SK-N-SH treated with all-trans-retinoic acid at 6 μM for 48 hours (cell line): ENCODE measurements around the gene DCLK1.
A peak's percentile ranks its signal among the peaks of the same experiment; 100 is the strongest.

ENCODE experiments used
- ATAC-seq: fragments of 200-7000 bp; cut with Tn5 transposase; 3 replicates; pipeline ENCODE4 v1.9.1; 2020; ENCODE audit warnings: mild to moderate bottlenecking, moderate library complexity
- ARNTL ChIP-seq: fragments of 450-650 bp; formaldehyde crosslinking; IDR thresholded peaks from 2 replicates; pipeline ENCODE4 v1.5.0; 2020; ENCODE audit warnings: low read depth, mild to moderate bottlenecking, moderate library complexity, borderline replicate concordance
- BACH2 ChIP-seq: fragments of 250-450 bp; sonication (Bioruptor Pico); IDR thresholded peaks from 2 replicates; pipeline ENCODE4 v1.9.0; 2021; ENCODE audit warnings: mild to moderate bottlenecking, borderline replicate concordance
- CSDC2 ChIP-seq: fragments of 250-450 bp; sonication (Bioruptor Pico); IDR thresholded peaks from 2 replicates; pipeline ENCODE4 v1.5.0; 2020; ENCODE audit warnings: mild to moderate bottlenecking, moderate library complexity
- ESRRG ChIP-seq: fragments of 250-450 bp; sonication (Bioruptor Pico); IDR thresholded peaks from 2 replicates; pipeline ENCODE4 v1.6.1; 2021; ENCODE audit warnings: mild to moderate bottlenecking
- GLIS3 ChIP-seq: fragments of 250-450 bp; sonication (Bioruptor Pico); IDR thresholded peaks from 2 replicates; pipeline ENCODE4 v1.5.0; 2020; ENCODE audit warnings: mild to moderate bottlenecking, moderate library complexity
- OSR1 ChIP-seq: fragments of 250-450 bp; sonication (Bioruptor Pico); IDR thresholded peaks from 2 replicates; pipeline ENCODE4 v1.8.0; 2022; ENCODE audit warnings: moderate library complexity, mild to moderate bottlenecking, inconsistent platforms
- PPARA ChIP-seq: fragments of 250-450 bp; sonication (Bioruptor Pico); IDR thresholded peaks from 2 replicates; pipeline ENCODE4 v1.5.0; 2020; ENCODE audit warnings: mild to moderate bottlenecking, borderline replicate concordance
- RARB ChIP-seq: fragments of 250-450 bp; sonication (Bioruptor Pico); IDR thresholded peaks from 2 replicates; pipeline ENCODE4 v1.8.0; 2021; ENCODE audit warnings: mild to moderate bottlenecking, moderate library complexity
- SNAI2 ChIP-seq: fragments of 250-450 bp; sonication (Bioruptor Pico); IDR thresholded peaks from 2 replicates; pipeline ENCODE4 v1.5.0; 2020; ENCODE audit warnings: mild to moderate bottlenecking, moderate library complexity
- TCF4 ChIP-seq: fragments of 250-450 bp; sonication (Bioruptor Pico); IDR thresholded peaks from 2 replicates; pipeline ENCODE4 v1.8.0; 2021; ENCODE audit warnings: mild to moderate bottlenecking, moderate library complexity, borderline replicate concordance
- TOX ChIP-seq: fragments of 250-450 bp; sonication (Bioruptor Pico); IDR thresholded peaks from 2 replicates; pipeline ENCODE4 v1.8.0; 2021; ENCODE audit warnings: mild to moderate bottlenecking, moderate library complexity, borderline replicate concordance
- ZC3H10 ChIP-seq: fragments of 250-450 bp; sonication (Bioruptor Pico); IDR thresholded peaks from 2 replicates; pipeline ENCODE4 v1.5.1; 2021; ENCODE audit warnings: mild to moderate bottlenecking, moderate library complexity
- ZFP3 ChIP-seq: fragments of 250-450 bp; sonication (Bioruptor Pico); IDR thresholded peaks from 2 replicates; pipeline ENCODE4 v1.5.0; 2020; ENCODE audit warnings: mild to moderate bottlenecking, moderate library complexity
- ZFP30 ChIP-seq: fragments of 450-650 bp; formaldehyde crosslinking; IDR thresholded peaks from 2 replicates; pipeline ENCODE4 v1.5.0; 2022; ENCODE audit warnings: mild to moderate bottlenecking, moderate library complexity
- ZNF565 ChIP-seq: fragments of 450-650 bp; formaldehyde crosslinking; conservative IDR thresholded peaks from 2 replicates; pipeline ENCODE4 v1.5.0; 2020; ENCODE audit warnings: low read depth, mild to moderate bottlenecking, moderate library complexity
- ZNF8 ChIP-seq: fragments of 450-650 bp; formaldehyde crosslinking; IDR thresholded peaks from 2 replicates; pipeline ENCODE4 v1.5.0; 2020; ENCODE audit warnings: mild to moderate bottlenecking, moderate library complexity
- TF ChIP-seq, protein P1 (sequence below): fragments of 250-450 bp; sonication (Bioruptor Pico); IDR thresholded peaks from 2 replicates; pipeline ENCODE4 v1.5.1; 2020; ENCODE audit warnings: low read depth, mild to moderate bottlenecking, moderate library complexity
- TF ChIP-seq, protein P2 (sequence below): fragments of 250-450 bp; sonication (Bioruptor Pico); IDR thresholded peaks from 2 replicates; pipeline ENCODE4 v1.8.0; 2021; ENCODE audit warnings: low read depth, mild to moderate bottlenecking, moderate library complexity, borderline replicate concordance
- TF ChIP-seq, protein P3 (sequence below): fragments of 250-450 bp; sonication (Bioruptor Pico); IDR thresholded peaks from 2 replicates; pipeline ENCODE4 v1.8.0; 2020; ENCODE audit warnings: mild to moderate bottlenecking, moderate library complexity, borderline replicate concordance

Gene DCLK1

DNA sequence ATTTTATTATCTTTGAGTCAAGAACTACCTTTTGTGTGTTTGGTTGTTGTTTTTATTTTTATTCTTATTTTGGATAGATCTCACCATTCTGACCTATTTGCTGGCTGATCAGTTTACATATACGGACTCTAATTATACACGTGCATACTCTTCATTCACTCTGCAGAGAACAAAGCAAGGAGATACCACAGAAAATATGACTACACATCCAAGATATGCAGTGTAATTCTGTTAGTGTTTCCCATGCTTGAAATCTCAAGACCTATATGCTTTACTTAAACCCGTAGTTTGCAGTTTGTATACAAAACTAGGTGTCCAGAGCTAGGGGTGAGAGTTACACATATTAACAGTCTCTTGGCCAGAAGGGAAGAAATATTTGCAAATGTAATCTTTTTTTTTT is 205.5 kb downstream of the DCLK1 start (continued):
- TF ChIP-seq, protein P1, sequence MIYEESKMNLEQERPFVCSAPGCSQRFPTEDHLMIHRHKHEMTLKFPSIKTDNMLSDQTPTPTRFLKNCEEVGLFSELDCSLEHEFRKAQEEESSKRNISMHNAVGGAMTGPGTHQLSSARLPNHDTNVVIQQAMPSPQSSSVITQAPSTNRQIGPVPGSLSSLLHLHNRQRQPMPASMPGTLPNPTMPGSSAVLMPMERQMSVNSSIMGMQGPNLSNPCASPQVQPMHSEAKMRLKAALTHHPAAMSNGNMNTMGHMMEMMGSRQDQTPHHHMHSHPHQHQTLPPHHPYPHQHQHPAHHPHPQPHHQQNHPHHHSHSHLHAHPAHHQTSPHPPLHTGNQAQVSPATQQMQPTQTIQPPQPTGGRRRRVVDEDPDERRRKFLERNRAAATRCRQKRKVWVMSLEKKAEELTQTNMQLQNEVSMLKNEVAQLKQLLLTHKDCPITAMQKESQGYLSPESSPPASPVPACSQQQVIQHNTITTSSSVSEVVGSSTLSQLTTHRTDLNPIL: no peak

DNA sequence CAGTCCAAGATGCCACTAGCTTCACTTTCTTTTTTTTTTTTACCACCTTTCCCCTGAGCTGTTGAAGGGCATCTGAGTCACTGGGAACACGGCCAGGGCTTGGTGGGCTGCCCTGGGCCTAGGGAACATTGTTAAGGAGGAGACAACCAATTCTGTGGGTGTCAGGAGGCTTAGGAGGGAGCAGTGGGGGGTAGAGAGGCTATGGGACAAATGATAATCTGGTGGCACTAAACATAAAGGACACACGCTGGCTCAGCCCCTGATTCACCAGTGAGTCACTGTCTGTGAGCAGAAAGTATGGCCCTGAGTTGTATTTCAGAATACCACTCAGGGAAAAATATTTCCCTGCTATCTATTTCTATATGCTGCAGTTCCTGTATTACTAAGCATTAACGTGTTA is 207.8 kb downstream of the DCLK1 start:
- TF ChIP-seq RARB (CRISPR knock-in tag) (no peak), ZNF8 (CRISPR knock-in tag) (no peak), GLIS3 (no peak), OSR1 (CRISPR knock-in tag) (no peak), BACH2 (CRISPR knock-in tag) (no peak), SNAI2 (CRISPR knock-in tag) (no peak), ARNTL (no peak), ZNF565 (no peak), TOX (CRISPR knock-in tag) (no peak), ESRRG (CRISPR knock-in tag) (no peak)
- TF ChIP-seq, protein P2, sequence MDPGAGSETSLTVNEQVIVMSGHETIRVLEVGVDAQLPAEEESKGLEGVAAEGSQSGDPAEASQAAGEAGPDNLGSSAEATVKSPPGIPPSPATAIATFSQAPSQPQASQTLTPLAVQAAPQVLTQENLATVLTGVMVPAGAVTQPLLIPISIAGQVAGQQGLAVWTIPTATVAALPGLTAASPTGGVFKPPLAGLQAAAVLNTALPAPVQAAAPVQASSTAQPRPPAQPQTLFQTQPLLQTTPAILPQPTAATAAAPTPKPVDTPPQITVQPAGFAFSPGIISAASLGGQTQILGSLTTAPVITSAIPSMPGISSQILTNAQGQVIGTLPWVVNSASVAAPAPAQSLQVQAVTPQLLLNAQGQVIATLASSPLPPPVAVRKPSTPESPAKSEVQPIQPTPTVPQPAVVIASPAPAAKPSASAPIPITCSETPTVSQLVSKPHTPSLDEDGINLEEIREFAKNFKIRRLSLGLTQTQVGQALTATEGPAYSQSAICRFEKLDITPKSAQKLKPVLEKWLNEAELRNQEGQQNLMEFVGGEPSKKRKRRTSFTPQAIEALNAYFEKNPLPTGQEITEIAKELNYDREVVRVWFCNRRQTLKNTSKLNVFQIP (CRISPR knock-in tag): no peak
- TF ChIP-seq, protein P1: no peak
- peak; percentile 77 for ATAC-seq

DNA sequence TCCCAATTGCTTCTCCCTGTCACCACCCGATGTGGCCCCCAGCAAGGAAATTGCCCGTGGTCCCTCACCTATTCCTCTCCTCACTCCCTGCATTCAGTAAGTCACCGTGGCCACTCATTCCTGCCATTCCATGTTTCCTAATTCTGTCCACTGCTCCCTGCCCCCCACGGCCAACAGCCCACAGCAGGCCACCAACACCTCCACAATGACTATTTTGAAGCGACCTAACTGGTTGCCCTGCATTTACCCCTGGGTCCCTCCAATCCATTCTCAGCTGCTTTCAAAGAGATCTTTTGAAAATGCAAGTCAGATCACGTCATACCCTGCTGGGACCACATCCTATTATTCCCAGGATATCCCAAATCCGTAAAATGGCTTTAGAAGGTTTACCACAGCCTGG is 210.4 kb downstream of the DCLK1 start:
- ATAC-seq: no peak
- TF ChIP-seq, protein P3, sequence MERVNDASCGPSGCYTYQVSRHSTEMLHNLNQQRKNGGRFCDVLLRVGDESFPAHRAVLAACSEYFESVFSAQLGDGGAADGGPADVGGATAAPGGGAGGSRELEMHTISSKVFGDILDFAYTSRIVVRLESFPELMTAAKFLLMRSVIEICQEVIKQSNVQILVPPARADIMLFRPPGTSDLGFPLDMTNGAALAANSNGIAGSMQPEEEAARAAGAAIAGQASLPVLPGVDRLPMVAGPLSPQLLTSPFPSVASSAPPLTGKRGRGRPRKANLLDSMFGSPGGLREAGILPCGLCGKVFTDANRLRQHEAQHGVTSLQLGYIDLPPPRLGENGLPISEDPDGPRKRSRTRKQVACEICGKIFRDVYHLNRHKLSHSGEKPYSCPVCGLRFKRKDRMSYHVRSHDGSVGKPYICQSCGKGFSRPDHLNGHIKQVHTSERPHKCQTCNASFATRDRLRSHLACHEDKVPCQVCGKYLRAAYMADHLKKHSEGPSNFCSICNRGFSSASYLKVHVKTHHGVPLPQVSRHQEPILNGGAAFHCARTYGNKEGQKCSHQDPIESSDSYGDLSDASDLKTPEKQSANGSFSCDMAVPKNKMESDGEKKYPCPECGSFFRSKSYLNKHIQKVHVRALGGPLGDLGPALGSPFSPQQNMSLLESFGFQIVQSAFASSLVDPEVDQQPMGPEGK (CRISPR knock-in tag): no peak
- TF ChIP-seq SNAI2 (CRISPR knock-in tag) (no peak), CSDC2 (CRISPR knock-in tag) (no peak), ZFP3 (CRISPR knock-in tag) (no peak), ZNF565 (no peak), ZC3H10 (CRISPR knock-in tag) (no peak), ARNTL (no peak), PPARA (CRISPR knock-in tag) (no peak), RARB (CRISPR knock-in tag) (no peak), ZNF8 (CRISPR knock-in tag) (no peak), ZFP30 (CRISPR knock-in tag) (no peak), OSR1 (CRISPR knock-in tag) (no peak), TCF4 (CRISPR knock-in tag) (no peak)

DNA sequence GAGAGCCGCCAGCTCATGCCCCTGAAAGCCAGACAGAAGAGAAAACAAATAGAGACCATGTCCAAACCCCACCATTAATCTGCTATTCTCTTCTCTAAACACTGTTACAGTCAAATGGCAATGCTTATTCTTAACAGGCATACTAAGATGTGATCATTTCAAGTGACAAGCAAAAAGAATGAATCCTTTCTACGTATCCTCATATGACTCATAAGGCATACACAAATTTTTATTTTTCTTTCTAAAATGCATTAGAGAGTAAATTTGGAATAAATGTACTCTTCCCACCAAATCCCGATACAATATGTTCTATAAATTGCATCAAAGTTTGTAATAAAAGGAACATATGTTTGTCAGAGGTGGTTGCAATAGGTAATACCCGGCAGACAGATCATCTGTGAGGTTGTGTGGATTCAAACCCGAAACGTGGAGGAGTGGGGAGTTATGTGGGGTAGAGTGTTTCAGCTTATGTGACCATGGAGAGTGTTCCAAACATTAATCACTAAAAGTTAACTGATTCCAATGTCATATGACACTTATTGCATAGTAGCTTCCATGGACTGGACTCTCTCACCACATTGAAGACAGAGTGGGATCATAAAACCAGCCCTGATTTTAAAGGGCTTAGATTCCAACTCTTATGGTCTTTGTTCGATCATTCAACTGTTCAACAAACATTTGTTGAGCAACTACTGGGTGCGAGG is 213.1 kb downstream of the DCLK1 start:
- TF ChIP-seq TCF4 (CRISPR knock-in tag) (no peak), ZFP3 (CRISPR knock-in tag) (no peak), ARNTL (no peak), RARB (CRISPR knock-in tag) (no peak), BACH2 (CRISPR knock-in tag) (no peak), PPARA (CRISPR knock-in tag) (no peak), ZC3H10 (CRISPR knock-in tag) (no peak)
- TF ChIP-seq, protein P1: no peak
- TF ChIP-seq, protein P2 (CRISPR knock-in tag): no peak

More for the DNA sequence above, 213.1 kb downstream of the DCLK1 start:
- peak; percentile 65 for ATAC-seq
